Stromal cell of bone marrow (primary cell): ENCODE measurements around the gene FBXO24.
"Not testable (repeated sequence)": the region's sequence is repeated elsewhere in the genome, so short reads cannot be mapped to it uniquely, and the experiment has no call there.

Source experiments
- DNase-seq: peaks from one replicate; pipeline ENCODE4 v3.0.0-alpha.2; 2012; ENCODE audit warnings: low read depth

Gene FBXO24

DNA sequence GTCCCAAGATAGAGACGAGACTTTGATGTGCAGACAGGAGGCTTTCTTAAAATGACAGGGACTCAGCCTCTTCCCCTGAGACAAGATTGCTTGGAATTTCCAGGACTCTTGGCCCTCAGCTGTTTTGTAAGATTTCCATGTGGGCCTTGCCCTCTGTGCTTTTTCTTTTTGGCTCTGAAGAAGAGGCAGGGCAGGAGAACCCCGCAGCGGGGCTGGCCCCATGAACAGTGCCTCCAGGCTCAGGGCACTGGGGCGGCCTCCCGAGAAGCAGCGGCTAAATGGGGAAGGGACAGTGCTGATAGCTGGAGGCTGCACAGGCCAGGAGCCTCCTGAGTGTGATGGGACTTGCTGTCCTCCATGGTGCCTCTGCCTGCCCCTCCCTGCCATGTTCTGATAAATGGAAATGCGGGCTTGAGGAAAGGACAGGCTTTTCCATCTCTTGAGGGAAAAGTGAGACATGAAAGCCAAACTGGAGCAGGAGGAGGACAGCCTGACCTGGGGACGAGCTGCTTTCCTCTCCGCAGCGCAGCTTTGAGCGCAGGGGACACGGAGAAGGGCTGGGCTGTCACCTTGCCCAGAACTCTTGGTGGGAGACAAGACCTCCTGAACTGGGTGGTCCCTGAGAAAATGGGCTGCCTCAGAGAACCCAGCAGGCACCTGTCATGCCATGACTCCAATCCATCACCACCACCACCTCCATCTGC lies 24.5 kb upstream of the FBXO24 start:
- DNase-seq: no peak

DNA sequence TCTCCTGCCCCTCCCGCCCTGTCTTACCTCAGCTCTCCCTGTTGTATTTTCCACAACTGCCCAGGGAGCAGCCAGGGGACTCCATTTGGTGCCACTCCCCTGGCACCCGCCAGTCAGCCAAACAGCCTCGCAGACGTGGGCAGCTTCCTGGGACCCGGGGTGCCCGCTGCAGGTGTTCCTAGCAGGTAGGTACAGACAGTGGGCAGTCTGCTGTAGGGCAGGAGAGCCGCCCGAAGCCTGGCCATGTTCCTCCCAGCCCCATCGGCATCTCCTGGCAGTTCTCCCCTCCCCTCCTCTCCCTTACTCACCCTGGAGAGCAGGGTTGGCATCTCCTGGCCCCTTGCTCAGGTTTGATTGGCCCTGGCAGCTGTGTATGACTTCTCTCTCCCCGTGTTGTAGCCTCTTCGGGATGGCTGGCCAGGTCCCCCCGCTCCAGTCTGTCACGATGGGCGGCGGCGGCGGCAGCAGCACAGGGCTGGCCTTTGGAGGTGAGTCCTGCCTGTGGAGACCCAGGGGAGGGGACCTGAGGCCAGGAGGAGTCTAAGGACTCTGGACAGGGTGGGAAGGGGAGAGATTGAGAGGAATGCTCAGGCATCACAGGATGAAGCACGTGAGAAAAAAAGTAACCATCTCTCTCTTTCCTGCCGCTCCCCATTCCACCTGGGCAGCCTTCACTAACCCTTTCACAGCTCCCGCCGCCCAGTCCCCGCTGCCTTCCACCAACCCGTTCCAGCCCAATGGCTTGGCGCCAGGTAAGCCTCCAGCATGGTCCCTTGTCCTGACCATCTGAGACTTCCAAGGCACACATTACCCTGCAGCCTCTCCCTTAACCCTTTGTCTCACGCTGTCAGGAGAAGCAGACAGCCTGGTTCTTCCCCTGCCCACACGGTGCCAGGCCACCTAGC lies 23.7 kb upstream of the FBXO24 start:
- no peak for DNase-seq

DNA sequence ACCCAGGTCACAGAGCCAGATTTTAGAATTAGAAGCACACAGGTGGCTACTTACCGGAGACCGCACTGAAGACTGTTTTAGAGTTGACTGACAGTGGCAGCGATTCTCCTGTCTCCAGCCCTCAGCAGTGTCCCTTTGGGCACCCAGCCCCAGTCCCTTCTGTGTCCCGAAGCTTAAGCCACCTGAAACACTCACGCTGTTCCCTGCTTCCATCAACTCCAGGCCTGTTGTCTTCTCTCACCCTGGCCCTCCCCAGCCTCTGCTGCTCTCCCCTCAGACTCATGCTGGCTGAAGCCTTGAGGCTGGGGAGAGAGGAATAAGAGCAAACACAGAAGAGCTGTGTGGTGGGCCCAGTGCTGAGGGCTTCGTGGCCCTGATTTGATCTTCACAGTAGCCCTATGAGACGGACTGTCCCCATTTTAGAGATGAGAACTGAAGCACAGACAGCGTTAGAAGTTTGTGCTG lies 23.0 kb upstream of the FBXO24 start:
- DNase-seq: no peak

DNA sequence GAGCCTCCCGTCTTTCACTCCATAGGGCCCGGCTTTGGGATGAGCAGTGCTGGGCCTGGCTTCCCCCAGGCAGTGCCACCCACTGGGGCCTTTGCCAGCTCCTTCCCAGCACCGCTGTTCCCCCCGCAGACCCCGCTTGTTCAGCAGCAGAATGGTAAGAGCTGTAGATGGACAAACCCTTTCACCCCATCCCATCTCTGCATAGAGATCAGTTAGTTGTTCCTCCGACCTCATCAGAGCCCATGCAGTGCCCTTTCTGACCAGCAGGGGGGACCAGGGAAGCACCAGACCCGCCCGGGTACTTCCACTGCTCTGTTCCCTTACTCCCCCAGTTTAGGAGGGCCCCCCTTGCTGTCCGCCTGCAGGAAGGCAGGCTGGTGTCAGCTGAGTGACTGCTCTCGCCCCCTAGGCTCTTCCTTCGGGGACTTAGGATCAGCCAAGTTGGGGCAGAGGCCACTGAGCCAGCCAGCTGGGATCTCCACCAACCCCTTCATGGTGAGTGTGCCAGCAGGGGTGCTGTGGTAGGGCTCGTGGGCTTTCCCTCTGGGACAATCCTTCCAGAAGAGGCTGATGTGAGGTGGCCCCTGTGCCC lies 22.2 kb upstream of the FBXO24 start:
- no peak for DNase-seq

DNA sequence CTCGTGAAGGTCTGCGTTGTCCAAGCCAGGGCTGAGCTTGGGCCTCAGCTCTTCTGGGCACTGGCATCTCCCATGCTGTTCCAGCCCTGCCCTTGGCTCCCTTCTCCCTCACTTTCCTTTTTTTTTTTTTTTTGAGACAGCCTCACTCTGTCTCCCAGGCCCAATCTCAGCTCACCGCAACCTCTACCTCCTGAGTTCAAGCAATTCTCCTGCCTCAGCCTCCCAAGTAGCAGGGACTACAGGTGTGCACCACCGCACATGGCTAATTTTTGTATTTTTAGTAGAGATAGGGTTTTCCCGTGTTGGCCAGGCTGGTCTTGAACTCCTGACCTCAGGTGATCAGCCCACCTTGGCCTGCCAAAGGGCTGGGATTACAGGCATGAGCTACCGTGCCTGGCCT lies 21.7 kb upstream of the FBXO24 start:
- not testable (repeated sequence) for DNase-seq

DNA sequence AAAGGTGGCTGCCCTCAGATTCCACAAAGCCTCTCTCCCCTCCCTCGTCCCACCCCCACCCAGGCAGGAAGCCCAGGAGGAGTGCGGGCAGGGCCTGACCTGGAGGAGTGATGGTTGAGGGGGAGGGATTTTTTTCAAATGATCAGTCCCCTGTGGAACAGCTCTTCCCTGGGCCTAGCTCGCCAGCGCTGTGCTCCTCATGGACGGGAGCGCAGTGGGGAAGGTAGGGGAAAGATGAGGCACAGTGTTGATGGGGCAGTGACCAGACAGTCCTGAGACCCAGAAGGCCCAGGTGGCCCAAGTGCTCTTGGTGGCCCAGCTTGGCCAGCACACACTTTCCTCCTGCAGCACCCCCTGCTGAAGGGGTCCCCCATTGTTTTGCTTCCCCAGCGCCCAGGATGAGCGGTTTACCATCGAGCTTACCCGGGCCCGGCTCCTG lies 21.0 kb upstream of the FBXO24 start:
- DNase-seq: no peak

DNA sequence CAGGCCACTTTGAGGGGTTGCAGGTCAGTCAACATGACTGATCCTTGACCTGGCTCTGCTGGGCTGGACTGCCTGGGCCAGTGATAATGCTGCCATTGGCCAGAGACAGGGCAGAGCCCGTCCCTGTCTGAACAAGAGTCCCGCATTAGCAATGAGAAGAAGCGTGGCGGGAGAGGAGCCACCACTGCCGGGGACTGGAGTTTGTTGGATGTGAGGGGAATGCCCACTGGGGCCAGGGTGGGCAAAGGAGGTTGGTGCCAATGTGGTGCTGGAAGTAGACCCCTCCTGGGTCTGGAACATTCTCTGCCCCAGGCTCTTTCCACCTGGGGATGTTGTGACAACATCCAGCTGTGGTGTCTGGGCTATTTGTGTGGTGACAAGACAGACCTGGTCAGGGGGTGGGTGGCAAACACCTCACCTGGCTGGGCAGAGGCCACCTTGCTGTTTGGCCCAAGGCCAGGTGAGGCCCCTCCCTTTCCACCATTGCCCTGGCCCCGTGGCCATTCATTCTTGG lies 20.1 kb upstream of the FBXO24 start:
- no peak for DNase-seq

DNA sequence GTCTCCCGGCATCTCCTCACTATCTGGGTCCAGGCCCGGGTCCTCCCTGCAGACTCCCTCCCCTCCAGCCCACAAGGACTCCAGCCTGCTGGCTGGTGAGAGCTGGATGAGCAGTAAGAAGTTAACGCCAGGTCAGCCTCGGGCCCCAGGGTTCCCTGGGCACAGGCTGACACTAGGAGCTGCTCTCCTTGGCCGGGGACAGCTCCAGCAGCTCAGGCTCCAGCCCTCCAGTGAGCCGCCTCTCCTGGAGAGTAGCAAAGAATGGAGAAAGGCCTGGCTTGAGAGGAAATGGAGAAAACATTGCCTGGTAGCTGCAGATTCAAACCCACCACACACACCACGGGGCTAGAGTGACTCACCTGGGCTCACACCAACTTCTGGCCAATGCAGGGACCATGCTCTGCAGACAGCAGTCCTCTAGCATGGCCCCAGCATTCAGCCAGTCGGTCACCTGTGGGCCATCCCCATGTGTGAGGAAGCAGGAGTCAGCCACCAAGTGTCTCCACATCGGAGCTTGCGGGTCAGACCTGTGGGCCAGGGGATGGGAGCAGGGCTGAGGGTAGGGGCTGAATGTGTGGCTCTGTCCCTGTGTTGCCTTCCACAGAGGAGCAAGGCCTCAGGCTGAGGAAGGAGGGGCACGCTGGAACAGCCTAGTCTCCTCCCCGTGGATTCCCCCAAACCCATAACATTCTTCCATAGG lies 18.9 kb upstream of the FBXO24 start:
- no peak for DNase-seq

DNA sequence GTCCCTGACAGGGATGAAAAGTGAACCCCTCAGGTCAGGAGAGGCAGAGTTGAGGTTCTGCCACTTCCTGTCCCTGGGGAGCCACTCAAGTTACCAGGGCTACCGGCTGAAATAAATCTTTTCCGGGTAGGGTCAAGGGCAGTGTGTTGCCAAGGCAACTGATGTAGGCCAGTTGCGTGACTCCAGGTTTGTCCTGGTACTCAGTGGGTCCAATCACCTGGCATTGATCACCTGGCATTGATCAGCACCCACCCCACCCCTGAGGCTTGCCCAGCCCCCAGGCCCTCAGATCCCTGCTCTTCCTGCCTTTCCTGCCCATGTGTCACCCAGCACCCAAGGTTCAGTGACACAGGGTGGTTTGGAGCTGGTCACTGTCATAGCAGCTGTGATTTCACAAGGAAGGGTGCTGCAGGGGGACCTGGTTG lies 18.4 kb upstream of the FBXO24 start:
- no peak for DNase-seq

DNA sequence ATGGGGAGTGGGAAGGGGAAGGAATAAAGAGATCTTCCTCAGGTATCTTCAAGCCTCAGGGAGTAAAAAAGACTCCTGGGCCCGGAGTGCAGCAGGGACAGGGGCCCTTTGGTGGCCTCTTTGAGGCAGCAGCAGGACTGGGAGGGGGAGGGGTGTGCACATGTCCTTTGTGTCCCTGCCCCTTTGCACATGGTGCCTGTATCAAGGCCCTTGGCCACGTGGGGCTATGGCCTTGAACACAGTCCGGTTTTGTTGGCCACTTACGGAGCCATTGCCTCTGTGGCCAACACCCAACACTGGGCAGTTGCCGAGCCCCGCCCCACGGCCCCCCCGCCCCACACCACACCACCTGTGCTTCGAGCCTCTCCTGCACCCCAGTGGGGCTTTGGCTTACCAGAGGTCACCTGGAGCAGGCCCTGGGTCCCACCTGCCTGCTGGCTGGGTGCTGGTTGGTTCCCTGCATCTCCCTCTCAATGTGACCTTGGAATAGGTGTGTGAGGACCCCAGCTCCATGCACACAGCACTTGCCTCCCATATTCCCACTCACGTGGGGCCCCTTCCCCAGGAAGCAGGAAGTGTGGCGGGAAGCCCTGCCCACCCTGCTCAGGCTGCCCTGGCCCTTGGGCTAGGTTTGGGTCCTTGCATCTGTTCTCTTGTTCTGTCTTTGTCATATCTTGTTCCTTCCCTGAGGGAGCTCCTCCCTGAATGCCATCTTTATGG lies 17.8 kb upstream of the FBXO24 start:
- no peak for DNase-seq

DNA sequence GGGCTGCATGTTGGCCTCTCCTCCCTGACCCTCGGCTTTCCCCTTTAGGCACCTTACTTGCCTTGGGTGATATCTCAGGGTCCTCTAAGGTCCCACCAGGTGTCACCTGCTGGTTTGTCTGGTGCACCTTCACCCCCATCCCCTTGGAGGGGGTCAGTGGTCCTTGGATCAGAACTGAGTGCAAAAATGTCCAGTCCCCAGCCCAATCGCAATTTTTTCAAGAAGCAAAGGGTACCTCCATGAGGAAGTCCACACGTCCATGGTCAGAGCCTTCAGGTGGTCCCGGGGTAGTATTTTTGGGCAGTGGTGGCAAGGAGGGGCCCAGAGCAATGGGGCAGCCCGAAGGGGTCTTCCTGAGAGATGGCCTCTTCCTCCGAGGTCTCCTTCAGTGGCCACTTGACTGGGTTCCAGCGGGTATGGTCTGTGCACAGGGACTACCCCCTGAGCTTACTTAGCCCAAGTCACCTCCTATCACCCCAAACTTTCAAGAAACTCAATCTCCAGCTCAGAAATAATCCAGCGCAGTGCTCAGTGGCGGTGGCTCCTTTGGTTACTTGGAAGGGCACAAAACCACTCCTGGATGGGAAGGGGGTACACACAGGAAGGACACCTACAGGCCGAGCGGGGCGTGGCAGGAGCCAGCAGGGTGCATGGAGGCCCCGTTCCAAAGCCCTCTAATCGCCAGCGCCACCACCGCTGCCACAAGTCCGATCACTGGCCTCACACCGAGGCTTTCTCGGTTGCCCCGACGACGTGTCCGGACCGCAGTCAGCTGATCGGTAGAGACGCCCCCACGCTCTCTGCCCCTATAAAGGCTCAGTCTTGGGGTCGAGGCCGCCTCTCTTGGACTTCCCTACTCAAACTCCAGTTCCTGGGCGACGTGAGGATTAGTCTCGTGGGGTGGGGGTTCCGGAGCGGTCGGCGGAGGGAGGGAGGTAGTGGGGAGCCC lies 17.0 kb upstream of the FBXO24 start:
- no peak for DNase-seq

DNA sequence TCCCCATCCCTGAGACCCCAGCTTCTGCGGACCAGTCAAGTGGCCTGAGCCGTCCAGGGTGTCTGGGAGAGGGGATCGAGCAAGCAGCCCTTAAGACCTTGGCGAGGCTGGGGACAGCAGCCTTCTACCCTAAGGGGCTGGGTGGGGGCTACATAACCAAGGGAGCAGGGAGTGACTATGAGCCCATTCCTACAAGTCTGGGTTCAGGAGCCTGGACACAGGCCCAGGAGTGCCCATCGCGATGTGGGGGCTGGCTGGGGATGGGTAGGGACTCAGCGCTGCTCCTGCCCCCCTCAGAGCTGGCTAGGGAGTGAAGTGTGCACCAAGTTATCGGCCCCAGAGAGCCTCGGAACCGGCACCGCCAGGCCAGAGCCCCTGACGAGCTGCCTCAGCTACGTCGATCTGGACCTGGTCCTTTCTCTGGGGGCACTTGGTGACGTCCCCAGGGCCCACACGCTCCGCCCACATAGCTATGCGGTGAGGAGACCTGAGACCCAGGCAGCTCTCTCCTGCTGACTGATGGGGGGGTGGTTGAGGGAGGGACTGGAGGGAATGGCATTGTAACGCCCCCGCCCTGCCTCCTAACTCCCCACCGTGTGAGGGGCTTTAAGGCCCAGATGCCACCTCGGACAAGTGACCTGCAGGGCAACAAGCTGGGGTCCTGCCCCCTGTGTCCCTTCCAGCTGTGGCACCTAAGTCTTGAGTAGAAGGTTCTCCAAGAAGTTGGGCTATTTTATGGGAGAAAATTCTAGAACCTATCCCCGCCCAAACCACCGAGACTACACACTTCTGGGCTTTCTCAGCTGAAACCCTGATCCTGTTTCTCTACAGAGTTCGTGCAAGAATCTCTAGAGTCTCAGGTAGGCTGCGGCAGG lies 14.9 kb upstream of the FBXO24 start:
- no peak for DNase-seq

DNA sequence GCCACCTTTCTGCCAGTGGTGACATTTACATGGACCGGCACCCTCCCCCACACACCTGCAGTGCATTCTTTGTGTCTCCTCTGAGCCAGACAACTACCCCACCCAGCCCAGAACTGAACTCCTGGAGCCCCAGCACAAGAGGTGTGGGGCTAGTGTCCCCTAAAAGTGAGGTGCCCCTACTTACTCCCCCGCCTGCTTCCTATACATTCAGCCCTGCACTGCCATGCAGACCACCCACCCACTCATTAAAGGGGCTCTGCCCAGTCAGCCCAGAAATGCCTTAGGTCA lies 14.4 kb upstream of the FBXO24 start:
- DNase-seq: no peak

DNA sequence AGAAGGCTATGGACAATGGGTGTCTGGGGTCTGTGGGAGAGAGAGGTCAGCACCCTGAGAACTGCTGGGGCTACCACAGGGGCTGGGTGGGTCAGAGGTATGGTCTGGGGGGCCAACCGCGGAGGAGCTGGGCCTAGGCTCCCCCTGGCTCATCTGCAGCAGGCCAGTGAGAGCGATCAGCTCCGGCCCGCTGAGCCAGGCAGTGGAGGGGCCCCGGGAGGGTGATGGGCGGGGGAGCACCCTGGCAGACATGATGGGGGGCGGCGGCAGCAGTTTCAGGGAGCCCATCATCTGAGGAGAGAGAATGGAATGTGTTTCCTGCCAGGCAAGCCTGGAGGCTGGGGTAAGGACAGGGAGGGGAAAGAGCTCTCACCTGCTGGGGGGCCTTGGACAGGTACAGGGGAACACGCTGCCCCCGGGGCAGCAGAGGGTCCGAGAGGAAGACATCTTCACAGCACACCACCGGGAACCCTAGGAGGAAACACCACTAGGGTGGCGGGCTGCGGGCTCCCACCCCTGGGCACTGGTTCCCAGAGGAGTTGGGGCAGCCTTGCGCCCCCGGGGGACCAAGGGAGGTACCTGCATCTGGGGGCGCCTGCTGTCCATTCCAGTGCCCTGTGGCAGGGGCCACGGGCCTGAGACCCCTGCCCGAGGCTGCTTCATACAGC lies 13.7 kb upstream of the FBXO24 start:
- no peak for DNase-seq

DNA sequence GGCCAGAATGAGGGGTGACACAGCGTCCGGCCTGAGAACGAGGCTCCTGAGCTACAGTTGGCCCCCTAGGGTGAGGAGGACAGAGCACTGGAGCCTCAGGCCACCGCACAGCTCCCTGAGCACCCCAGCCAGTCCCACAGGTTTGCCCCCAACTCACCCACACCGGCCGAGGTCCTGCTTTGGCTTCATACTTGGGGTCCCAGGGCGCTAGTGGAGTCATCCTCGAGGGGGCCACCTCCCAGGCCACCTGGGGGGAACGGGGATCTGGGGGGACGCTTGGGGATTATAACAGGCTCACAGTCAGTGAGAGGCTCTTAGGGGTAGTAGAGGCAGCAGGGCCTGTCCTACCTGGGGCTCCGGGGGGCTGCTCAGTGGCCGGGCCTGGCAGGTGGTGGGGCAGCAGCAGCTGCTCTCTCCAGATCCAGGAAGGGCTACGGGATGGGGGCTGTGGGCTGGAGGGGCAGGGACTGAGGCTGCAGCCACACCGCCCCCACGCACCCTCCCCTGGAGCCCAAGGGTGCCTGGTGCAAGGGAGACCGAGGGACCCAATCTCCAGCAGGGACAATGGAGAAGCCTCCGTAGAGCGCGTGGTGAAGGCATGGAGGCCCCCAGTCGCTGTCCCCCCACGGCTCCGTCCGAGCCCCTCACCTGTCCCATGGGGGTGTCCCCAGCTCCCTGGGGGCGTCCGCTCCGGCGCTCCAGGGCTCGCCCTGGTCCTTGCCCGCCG lies 13.0 kb upstream of the FBXO24 start:
- no peak for DNase-seq

DNA sequence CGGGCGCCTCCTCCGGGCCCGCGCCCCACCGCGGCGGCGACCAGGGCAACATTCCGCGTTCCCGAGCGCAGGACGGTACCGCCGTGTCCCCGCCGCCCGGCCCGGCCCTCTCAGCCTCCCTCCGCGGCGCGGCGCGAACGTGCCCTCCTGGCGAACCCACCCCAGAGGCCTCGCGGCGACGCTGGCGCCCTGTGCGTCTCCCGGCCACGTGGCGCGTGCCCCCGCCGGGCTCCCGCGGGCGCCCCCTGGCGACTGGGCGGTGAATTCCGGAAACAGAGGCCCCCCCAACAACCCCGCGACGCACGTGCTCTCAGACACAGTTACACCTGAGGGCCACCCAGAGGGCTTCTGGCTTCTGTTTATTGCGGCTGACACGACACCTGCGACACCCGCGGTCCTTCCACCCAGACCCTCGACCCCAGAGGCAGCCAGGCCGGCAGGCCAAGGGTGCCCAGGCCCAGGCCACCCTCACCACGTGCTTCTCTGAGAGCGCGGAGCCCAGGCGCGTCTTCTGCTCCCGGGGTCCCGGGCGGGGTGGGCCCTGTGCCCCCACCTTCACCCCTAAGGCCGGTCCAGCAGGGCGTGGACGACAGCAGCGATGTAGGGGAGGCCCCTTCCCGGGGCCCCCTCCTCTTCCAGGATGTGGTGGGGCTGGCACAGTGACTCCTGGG lies 12.3 kb upstream of the FBXO24 start, which contains the start of gene SAP25:
Gene SAP25 (minus strand): TSS at position 210 of the 671 bp plus-strand sequence. CDS start 158 bp downstream, at position 52.
- DNase-seq: no peak
